Suprapubic skin (tissue), 4 donors: ENCODE measurements around the gene SHC3.

Experiments used
- CTCF ChIP-seq, 2 donors: fragments of 200-600 bp in 1 of 2; fragments of 450-650 bp in 1 of 2; sonication (generic) in 1 of 2; IDR thresholded peaks; one replicate each; pipeline ENCODE4 v1.5.1; 2016 to 2019; ENCODE audit warnings: antibody characterized with exemption in 2 of 2, mild to moderate bottlenecking in 1 of 2, moderate library complexity in 1 of 2
- EP300 ChIP-seq: sonication (generic); formaldehyde crosslinking; IDR thresholded peaks from one replicate; pipeline ENCODE4 v1.6.1; 2017; ENCODE audit warnings: antibody characterized with exemption
- POLR2A ChIP-seq, 2 donors: fragments of 450-650 bp; IDR thresholded peaks; one replicate each; pipeline ENCODE4 v1.6.1; 2017; ENCODE audit warnings: antibody characterized with exemption in 2 of 2, mild to moderate bottlenecking in 2 of 2, moderate library complexity in 2 of 2
- POLR2AphosphoS5 ChIP-seq, 3 donors: sonication (generic); formaldehyde crosslinking; IDR thresholded peaks; one replicate each; pipeline ENCODE4 v1.6.1; 2017; ENCODE audit warnings: antibody characterized with exemption in 3 of 3

- TF ChIP-seq CTCF (IDR thresholded peaks at IDR 0.05): no peak
- TF ChIP-seq POLR2A (IDR thresholded peaks at IDR 0.05): no peak
- TF ChIP-seq EP300: no peak
- TF ChIP-seq POLR2AphosphoS5 (IDR thresholded peaks at IDR 0.05): no peak
Observed at GRCh38 chr9:89189215-89189614, 10.6 kb upstream of the SHC3 start.
